ENCODE measurements around the gene EML2. TPM values are rescaled to one million over a fixed set of nuclear protein-coding genes. Genes with fewer than 3 reads are reported as not detected.

EML2 gene
- total and polyA plus RNA-seq, 2 donors from 2014 or later, result 36.6 to 93.8 TPM

DNA sequence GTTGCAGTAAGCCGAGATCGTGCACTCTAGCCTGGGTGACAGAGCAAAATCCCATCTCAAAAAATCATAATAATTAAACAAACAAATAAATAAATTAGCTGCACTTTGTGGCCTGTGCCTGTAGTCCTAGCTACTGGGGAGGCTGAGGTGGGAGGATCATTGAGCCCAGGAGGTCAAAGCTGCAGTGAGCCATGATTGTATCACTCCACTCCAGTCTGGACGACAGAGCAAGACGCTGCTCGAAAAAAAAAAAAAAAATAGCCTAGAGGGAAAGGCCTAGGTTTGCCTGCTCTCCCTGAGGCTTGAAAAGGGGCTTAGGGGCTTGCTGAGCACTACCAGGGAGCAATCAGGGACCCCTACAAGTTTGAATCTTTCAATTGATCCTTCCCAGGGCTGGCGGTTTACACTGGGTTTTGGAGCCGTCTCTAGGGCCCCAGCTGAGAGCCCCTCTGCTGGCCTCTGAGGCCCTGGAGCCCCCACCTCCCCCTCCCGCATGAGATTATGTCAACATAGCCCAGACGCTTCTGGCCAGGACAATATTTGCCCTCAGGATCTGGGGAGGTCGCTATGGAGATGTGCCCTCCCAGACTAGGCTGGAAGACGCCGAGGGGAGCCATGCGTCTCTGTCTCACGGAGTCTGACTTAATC is 18.4 kb upstream of the EML2 start:
- Histone ChIP-seq H3K27me3 (ENCODE audit: control insufficient read depth, insufficient read depth, low read length) (no peaks in the 10 kb centered on the region), H3K36me3 (ENCODE audit: control insufficient read depth in 2 of 3, insufficient read depth in 3 of 3, low read length in 3 of 3) (no peaks in the 10 kb centered on the region), H3K9ac (ENCODE audit: low read length in 3 of 3) (no peak overlapping the region), H3K4me3 (ENCODE audit: low read length in 3 of 3) (no peak overlapping the region), H3K4me1 (ENCODE audit: control insufficient read depth in 2 of 3, insufficient read depth in 2 of 3, low read depth in 1 of 3, low read length in 3 of 3) (no peaks in the 10 kb centered on the region), H3K27ac (ENCODE audit: low read depth in 2 of 2, low read length in 2 of 2) (no peak overlapping the region), H3K9me3 (ENCODE audit: control insufficient read depth in 2 of 3, insufficient read depth in 1 of 3, low read length in 3 of 3) (no peaks in the 10 kb centered on the region)
- no peak for DNase-seq
- FAIRE-seq, result no peak
- intact Hi-C loops (cut with DNase I), result no loop called here
- TF ChIP-seq, protein P1, sequence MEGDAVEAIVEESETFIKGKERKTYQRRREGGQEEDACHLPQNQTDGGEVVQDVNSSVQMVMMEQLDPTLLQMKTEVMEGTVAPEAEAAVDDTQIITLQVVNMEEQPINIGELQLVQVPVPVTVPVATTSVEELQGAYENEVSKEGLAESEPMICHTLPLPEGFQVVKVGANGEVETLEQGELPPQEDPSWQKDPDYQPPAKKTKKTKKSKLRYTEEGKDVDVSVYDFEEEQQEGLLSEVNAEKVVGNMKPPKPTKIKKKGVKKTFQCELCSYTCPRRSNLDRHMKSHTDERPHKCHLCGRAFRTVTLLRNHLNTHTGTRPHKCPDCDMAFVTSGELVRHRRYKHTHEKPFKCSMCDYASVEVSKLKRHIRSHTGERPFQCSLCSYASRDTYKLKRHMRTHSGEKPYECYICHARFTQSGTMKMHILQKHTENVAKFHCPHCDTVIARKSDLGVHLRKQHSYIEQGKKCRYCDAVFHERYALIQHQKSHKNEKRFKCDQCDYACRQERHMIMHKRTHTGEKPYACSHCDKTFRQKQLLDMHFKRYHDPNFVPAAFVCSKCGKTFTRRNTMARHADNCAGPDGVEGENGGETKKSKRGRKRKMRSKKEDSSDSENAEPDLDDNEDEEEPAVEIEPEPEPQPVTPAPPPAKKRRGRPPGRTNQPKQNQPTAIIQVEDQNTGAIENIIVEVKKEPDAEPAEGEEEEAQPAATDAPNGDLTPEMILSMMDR (IDR thresholded peaks at IDR 0.05; ENCODE audit: borderline replicate concordance, extremely low read depth, insufficient read depth), result no peak

DNA sequence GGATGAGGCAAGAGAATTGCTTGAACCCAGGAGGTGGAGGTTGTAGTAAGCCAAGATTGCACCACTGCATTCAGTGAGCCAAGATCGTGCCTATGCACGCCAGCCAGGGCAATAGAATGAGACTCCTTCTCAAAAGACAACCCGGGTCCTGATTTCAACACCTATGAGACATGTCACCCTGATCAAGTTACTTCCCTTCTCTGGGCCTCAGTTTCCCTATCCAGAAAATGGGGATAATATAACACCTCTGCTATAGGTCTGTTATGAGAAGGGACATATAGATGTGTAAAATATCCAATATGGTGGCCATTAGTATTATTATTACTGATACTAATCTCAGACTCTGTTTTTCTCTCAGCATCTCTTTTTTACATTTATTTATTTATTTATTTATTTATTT is 15.9 kb upstream of the EML2 start:
- no peak for DNase-seq
- TF ChIP-seq, protein P1 (IDR thresholded peaks at IDR 0.05; ENCODE audit: borderline replicate concordance, extremely low read depth, insufficient read depth), result no peak
- Histone ChIP-seq H3K36me3 (ENCODE audit: control insufficient read depth in 2 of 3, insufficient read depth in 3 of 3, low read length in 3 of 3) (no peaks in the 10 kb centered on the region), H3K27ac (ENCODE audit: low read depth in 2 of 2, low read length in 2 of 2) (no peak overlapping the region), H3K4me3 (ENCODE audit: low read length in 3 of 3) (no peak overlapping the region), H3K27me3 (ENCODE audit: control insufficient read depth, insufficient read depth, low read length) (no peaks in the 10 kb centered on the region), H3K4me1 (ENCODE audit: control insufficient read depth in 2 of 3, insufficient read depth in 2 of 3, low read depth in 1 of 3, low read length in 3 of 3) (no peaks in the 10 kb centered on the region), H3K9ac (ENCODE audit: low read length in 3 of 3) (no peak overlapping the region), H3K9me3 (ENCODE audit: control insufficient read depth in 2 of 3, insufficient read depth in 1 of 3, low read length in 3 of 3) (no peaks in the 10 kb centered on the region)
- no peak for FAIRE-seq
- intact Hi-C loops (cut with DNase I), result no loop called here

DNA sequence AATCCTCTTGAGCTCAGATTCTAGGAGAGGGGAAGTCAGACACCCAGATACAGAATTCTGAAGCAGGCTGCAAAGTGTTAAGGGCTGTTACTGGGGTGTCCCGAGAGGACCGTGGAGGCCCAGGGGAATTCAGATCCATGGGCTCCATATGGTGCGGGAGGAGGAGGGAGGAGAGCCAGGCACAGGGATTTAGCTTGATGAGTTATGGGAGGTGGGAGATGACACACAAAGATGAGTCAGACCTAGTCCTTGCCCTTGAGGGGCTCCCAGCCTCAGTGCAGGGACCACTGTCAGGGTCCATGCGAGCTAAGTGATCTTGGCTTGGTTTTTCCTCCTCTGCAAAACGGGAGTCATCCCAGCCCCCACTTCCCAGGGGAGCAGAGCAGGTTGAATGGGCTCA is 14.4 kb upstream of the EML2 start:
- H3K4me3 ChIP-seq (ENCODE audit: low read length in 3 of 3), result no peak overlapping the region
- no peaks in the 10 kb centered on the region for H3K36me3 ChIP-seq (ENCODE audit: control insufficient read depth in 2 of 3, insufficient read depth in 3 of 3, low read length in 3 of 3)
- intact Hi-C loops (cut with DNase I), result no loop called here
- no peaks in the 10 kb centered on the region for H3K4me1 ChIP-seq (ENCODE audit: control insufficient read depth in 2 of 3, insufficient read depth in 2 of 3, low read depth in 1 of 3, low read length in 3 of 3)
- H3K9me3 ChIP-seq (ENCODE audit: control insufficient read depth in 2 of 3, insufficient read depth in 1 of 3, low read length in 3 of 3), result no peaks in the 10 kb centered on the region
- no peak overlapping the region for H3K27ac ChIP-seq (ENCODE audit: low read depth in 2 of 2, low read length in 2 of 2)
- TF ChIP-seq, protein P1 (IDR thresholded peaks at IDR 0.05; ENCODE audit: borderline replicate concordance, extremely low read depth, insufficient read depth), result no peak
- FAIRE-seq (no peak), DNase-seq (no peak)
- H3K27me3 ChIP-seq (ENCODE audit: control insufficient read depth, insufficient read depth, low read length), result no peaks in the 10 kb centered on the region
- no peak overlapping the region for H3K9ac ChIP-seq (ENCODE audit: low read length in 3 of 3)

DNA sequence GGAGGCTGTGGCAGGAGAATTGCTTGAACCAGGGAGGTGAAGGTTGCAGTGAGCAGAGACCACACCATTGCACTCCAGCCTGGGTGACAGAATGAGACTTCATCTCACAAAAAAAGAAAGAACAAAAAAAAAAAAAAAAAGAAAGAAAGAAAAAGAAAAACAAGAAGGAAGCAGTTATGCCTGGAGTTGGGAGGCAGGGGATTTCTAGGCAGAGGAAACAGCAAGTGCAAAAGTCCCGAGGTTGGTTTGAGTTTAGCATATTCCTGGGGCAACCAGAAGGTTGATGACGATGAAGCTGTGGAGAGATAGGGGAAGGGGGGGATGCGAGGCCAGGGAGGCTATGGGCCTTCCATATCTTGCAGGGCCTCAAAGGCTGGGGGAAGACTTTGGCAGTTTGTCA is 11.5 kb upstream of the EML2 start:
- TF ChIP-seq, protein P1 (IDR thresholded peaks at IDR 0.05; ENCODE audit: borderline replicate concordance, extremely low read depth, insufficient read depth), result no peak
- no peak overlapping the region for H3K4me3 ChIP-seq (ENCODE audit: low read length in 3 of 3)
- no peaks in the 10 kb centered on the region for H3K9me3 ChIP-seq (ENCODE audit: control insufficient read depth in 2 of 3, insufficient read depth in 1 of 3, low read length in 3 of 3)
- no peak overlapping the region for H3K9ac ChIP-seq (ENCODE audit: low read length in 3 of 3)
- H3K4me1 ChIP-seq (ENCODE audit: control insufficient read depth in 2 of 3, insufficient read depth in 2 of 3, low read depth in 1 of 3, low read length in 3 of 3), result no peaks in the 10 kb centered on the region
- no peaks in the 10 kb centered on the region for H3K36me3 ChIP-seq (ENCODE audit: control insufficient read depth in 2 of 3, insufficient read depth in 3 of 3, low read length in 3 of 3)
- H3K27ac ChIP-seq (ENCODE audit: low read depth in 2 of 2, low read length in 2 of 2), result no peak overlapping the region
- FAIRE-seq (no peak), DNase-seq (no peak)
- intact Hi-C loops (cut with DNase I), result no loop called here
- H3K27me3 ChIP-seq (ENCODE audit: control insufficient read depth, insufficient read depth, low read length), result no peaks in the 10 kb centered on the region
